ENCODE data around the gene CORO1C. TPM values are rescaled to one million over a fixed set of nuclear protein-coding genes. Genes with fewer than 3 reads are reported as not detected.

The CORO1C gene
- total RNA-seq, 1 donor from 2014 or later, result 285 TPM

DNA sequence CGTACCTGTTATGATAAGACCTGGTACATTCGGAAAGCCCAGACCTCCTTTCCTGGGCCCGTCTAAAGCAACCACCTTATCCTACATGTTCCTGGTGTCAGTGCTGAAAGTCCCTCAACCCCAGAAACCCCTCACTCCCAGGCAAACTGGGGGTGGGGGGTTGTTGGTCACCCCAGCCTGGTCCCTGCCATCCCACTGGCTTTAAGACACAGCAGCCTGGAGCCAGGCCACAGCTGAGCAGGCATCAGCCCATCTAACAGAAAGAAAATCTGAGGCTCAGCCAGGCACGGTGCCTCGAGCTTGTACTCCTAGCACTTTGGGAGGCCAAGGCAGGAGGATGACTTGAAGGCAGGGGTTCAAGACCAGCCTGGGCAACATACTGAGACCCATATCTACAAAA lies 102.2 kb downstream of the CORO1C start:
- H3K36me3 Mint-ChIP-seq (ENCODE audit: unreplicated experiment), result no peaks in the 10 kb centered on the region
- no peak overlapping the region for H3K4me3 Mint-ChIP-seq (ENCODE audit: unreplicated experiment)
- H3K27me3 Mint-ChIP-seq (ENCODE audit: unreplicated experiment), result peaks cover 2% of the 10 kb centered on the region
- DNase-seq, result no peak
- no peak overlapping the region for H3K27ac Mint-ChIP-seq (ENCODE audit: unreplicated experiment)
- H3K9me3 Mint-ChIP-seq (ENCODE audit: unreplicated experiment), result peaks cover 4% of the 10 kb centered on the region
- H3K4me1 Mint-ChIP-seq (ENCODE audit: low read depth, unreplicated experiment), result peaks cover 10% of the 10 kb centered on the region
- no peak for TF ChIP-seq CTCF (IDR thresholded peaks at IDR 0.05; ENCODE audit: partially characterized antibody, unreplicated experiment)

DNA sequence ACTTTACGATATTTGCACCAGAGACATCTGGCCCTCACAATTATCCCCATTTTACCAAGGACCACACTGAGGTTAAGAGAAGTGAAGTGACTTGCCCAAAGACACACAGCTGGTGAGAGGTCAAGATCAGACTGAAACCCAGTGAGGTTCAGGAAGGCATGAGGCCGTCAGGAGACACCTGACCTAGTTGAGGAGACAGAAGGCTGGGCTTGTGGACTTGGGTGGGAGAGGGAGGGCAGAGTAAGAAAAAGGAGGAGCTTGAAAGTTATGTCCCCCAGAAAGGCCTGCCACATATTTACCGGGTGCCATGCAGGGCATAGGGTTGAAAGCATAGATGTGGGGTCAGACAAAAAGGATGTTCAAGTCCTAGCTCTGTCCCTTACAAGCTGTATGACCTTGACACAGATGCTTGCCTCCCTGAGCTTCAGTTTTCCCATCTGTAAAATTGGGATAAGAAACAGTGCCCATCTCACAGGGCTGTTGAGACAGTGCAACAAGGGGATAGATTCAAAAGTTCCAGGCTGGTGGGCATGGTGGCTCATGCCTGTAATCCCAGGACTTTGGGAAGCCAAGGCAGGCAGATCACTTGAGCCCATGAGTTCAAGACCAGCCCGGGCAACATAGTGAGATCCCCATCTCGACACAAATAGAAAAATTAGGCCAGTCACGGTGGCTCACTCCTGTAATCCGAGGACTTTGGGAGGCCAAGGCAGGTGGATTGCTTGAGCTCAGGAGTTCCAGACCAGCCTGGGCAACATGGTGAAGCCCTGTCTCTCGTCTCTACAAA lies 104.0 kb downstream of the CORO1C start:
- Mint-ChIP-seq H3K4me3 (ENCODE audit: unreplicated experiment) (no peak overlapping the region), H3K4me1 (ENCODE audit: low read depth, unreplicated experiment) (peaks cover 6% of the 10 kb centered on the region), H3K36me3 (ENCODE audit: unreplicated experiment) (no peaks in the 10 kb centered on the region), H3K9me3 (ENCODE audit: unreplicated experiment) (peaks cover 4% of the 10 kb centered on the region), H3K27me3 (ENCODE audit: unreplicated experiment) (peaks cover 8% of the 10 kb centered on the region), H3K27ac (ENCODE audit: unreplicated experiment) (no peak overlapping the region)
- no peak for TF ChIP-seq CTCF (IDR thresholded peaks at IDR 0.05; ENCODE audit: partially characterized antibody, unreplicated experiment)
- no peak for DNase-seq

GRCh38 chr12:108625228-108625627 lies 106.1 kb downstream of the CORO1C start:
- H3K4me3 Mint-ChIP-seq (ENCODE audit: unreplicated experiment), result no peak overlapping the region
- DNase-seq, result no peak
- TF ChIP-seq CTCF (IDR thresholded peaks at IDR 0.05; ENCODE audit: partially characterized antibody, unreplicated experiment), result no peak
- no peaks in the 10 kb centered on the region for H3K36me3 Mint-ChIP-seq (ENCODE audit: unreplicated experiment)
- peaks cover 2% of the 10 kb centered on the region for H3K9me3 Mint-ChIP-seq (ENCODE audit: unreplicated experiment)
- peaks cover 5% of the 10 kb centered on the region for H3K4me1 Mint-ChIP-seq (ENCODE audit: low read depth, unreplicated experiment)
- H3K27ac Mint-ChIP-seq (ENCODE audit: unreplicated experiment), result no peak overlapping the region
- H3K27me3 Mint-ChIP-seq (ENCODE audit: unreplicated experiment), result peaks cover 6% of the 10 kb centered on the region

DNA sequence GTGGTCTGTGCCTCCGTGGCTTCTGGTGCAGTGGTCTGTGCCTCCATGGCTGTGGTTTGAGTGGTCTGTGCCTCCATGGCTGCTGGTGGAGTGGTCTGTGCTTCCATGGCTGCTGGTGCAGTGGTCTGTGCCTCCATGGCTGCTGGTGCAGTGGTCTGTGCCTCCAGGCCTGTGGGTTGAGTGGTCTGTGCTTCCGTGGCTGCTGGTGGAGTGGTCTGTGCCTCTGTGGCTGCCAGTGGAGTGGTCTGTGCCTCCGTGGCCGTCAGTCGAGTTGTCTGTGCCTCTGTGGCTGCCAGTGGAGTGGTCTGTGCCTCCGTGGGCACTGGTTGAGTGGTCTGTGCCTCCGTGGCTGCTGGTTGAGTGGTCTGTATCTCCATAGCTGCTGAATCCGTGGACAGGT lies 107.7 kb downstream of the CORO1C start:
- no peak for DNase-seq
- Mint-ChIP-seq H3K9me3 (ENCODE audit: unreplicated experiment) (peaks cover 2% of the 10 kb centered on the region), H3K27me3 (ENCODE audit: unreplicated experiment) (peaks cover 6% of the 10 kb centered on the region), H3K4me1 (ENCODE audit: low read depth, unreplicated experiment) (no peaks in the 10 kb centered on the region), H3K27ac (ENCODE audit: unreplicated experiment) (no peak overlapping the region), H3K36me3 (ENCODE audit: unreplicated experiment) (no peaks in the 10 kb centered on the region), H3K4me3 (ENCODE audit: unreplicated experiment) (no peak overlapping the region)
- TF ChIP-seq CTCF (IDR thresholded peaks at IDR 0.05; ENCODE audit: partially characterized antibody, unreplicated experiment), result no peak

- H3K27me3 Mint-ChIP-seq (ENCODE audit: unreplicated experiment), result peaks cover 6% of the 10 kb centered on the region
- no peak for TF ChIP-seq CTCF (IDR thresholded peaks at IDR 0.05; ENCODE audit: partially characterized antibody, unreplicated experiment)
- no peaks in the 10 kb centered on the region for H3K36me3 Mint-ChIP-seq (ENCODE audit: unreplicated experiment)
- no peak overlapping the region for H3K4me3 Mint-ChIP-seq (ENCODE audit: unreplicated experiment)
- no peaks in the 10 kb centered on the region for H3K4me1 Mint-ChIP-seq (ENCODE audit: low read depth, unreplicated experiment)
- DNase-seq, result no peak
- H3K9me3 Mint-ChIP-seq (ENCODE audit: unreplicated experiment), result peaks cover 2% of the 10 kb centered on the region
- no peak overlapping the region for H3K27ac Mint-ChIP-seq (ENCODE audit: unreplicated experiment)
Measured at GRCh38 chr12:108622921-108623514, 108.3 kb downstream of the CORO1C start.
